ENCODE measurements around the gene INTS6L.

Gene INTS6L

DNA sequence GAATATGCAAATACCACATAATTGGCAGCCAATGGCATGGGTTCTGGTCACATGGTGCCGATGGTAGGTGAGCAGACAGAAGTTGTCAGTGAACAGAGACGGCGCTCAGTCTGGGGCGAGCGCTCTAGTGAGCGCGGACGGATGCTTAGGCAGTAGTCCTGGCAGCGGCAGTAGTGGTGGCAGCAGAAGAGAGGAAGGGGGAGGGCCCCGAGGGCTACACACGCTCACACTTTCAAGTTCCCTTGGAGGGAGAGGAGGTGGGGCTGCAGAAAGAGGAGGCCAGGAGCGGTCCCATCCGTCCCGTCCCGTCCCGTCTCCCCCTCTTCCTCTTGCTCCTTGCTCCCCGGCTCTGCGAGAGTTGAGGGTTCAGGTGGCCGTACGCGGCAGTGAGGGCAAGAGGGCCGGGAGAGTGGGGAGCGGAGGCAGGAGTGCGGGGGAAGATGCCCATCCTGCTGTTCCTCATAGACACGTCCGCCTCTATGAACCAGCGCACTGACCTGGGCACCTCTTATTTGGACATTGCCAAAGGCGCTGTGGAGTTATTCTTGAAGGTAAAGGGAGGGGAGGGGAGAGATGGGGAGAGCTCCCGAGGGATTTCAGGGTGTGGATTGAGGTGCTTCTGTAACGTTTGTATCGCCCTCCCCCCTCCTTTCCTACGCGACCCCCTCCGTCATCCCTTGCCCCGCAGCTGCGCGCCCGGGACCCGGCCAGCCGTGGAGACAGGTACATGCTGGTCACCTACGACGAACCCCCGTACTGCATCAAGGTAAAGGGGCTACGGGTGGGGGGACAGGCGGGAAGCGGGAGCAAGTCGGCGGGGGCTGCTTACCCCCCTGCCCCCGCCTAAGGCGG is at the start of gene INTS6L:
Gene INTS6L (plus strand): TSS at position 108 of the 852 bp plus-strand sequence. CDS start 333 bp downstream, at position 441.
- DNase-seq, result peak; percentile 89

DNA sequence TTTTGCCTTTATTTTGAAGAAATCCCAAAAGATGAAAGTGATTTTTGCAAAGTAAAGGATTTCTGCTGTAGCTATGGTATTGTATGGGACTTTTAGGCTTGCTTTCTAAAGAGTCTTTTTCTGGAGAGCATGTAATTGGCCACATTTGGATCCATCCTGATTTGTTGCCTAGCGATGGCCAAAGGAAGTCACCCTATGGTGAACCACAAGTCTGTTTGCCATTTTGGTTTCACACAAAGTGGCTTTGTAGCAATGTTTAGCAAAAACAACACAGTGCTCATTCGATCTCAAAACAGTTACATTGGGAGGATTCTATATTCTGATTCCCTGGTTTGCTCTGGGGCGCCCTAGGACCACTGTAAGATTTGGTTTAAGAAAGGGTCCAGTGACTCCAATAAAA is 44.1 kb upstream of the INTS6L start:
- DNase-seq, result peak; percentile 4

GRCh38 chrX:135477576-135477975 is 42.9 kb upstream of the INTS6L start:
- DNase-seq, result peak; percentile 41

- DNase-seq, result no peak
These were observed 40.4 kb upstream of the INTS6L start for GRCh38 chrX:135480076-135480475.

DNA sequence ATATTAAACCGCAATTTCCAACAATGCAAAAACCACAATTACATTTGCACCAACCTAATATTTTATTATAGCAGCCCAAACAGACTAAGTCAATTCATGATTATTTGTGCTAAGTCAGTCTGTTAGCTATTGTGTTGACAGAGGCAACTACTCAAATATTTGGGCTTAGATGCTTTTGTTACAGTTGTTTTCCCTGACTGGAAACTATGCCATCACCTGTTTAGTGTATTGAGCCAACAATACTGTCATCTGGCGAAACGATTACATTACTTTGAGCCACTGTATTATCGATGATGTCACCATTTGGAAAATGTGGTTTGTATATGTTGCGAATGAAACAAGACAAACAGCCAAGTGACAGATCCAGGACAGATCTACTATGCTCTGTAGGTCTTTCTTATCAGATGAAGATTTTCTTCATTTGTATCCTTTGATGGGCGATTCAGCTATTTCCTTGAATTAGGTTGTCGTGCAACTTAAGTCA is 38.7 kb upstream of the INTS6L start:
- DNase-seq, result no peak

- DNase-seq, result peak; percentile 19
These were observed 35.7 kb upstream of the INTS6L start for GRCh38 chrX:135484641-135485289.

DNA sequence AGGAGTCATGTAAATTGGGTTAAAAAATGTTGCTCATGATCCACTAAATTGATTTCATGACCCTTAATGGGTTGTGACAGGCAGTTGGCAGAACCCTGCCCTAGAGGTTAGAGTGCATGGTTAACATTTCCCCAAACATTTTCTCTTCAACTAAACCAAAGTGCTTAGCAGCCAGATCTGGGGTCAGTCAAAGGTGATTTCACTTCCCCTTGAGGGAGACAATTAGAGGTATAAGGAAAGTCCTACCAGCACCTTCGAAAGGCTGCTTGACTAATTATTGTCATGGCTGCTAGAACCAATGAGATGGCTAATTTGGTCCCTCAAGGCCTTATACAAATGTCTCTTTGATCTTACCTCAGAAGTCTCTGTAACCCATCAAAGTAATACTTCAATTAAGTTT is 30.9 kb upstream of the INTS6L start:
- no peak for DNase-seq

DNA sequence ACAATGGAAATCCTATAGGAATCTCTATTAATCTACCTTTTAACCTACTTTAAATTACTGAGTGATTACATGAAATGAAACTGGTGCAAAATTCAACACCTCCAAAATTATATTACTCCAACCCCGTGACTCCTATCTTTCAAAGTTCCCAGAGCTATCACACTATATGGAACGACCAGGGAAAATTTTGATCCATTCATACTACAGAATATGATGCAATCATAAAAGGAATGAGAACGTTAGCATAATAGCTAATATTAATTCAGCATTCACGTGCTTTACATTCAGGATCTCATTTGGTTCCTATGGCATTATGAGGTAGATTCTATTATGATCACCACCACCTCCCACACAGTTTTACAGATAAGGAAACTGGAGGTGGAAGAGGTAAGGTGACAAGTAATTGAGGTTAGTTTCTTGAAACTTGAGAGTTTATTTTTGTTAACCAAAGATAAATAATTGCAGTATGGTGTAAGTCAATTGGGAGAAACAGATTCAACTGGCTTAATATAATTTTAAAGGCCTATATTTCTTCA is 29.4 kb upstream of the INTS6L start:
- no peak for DNase-seq

DNA sequence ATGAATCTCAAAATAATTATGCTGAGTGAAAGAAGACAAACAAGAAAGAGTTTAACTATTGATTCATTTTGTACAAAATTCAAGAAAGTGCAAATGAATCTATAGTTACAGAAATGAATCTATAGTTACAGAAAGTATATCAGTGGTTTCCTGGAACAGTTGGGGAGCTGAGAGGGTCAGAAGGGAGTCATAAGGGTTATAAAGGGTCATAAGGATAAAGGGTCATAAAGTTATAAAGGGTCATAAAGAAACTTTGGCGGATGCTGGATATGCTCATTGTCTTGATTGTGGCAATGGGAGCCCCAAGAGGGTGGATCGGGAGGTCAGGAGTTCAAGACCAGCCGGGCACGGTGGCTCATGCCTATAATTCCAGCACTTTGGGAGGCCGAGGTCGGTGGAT is 26.0 kb upstream of the INTS6L start:
- no peak for DNase-seq

DNA sequence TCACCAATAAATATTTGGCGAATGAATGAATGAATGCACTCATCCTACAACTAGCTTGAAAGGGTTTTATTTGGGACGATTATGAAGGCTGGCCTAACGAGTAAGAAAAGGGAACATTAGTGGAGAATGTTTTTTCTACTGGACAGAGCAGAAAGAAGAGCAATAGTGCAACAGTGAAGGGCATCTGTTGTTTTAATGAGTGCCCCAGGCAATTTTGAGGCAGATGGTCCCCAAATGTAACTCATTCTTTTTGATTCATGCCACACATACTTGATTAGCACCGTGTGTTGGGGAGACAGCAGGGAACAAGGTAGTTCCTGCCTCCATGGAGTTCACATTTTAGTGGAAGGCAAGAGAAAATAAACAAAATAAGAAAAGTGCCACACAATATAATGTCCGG is 22.7 kb upstream of the INTS6L start:
- no peak for DNase-seq

DNA sequence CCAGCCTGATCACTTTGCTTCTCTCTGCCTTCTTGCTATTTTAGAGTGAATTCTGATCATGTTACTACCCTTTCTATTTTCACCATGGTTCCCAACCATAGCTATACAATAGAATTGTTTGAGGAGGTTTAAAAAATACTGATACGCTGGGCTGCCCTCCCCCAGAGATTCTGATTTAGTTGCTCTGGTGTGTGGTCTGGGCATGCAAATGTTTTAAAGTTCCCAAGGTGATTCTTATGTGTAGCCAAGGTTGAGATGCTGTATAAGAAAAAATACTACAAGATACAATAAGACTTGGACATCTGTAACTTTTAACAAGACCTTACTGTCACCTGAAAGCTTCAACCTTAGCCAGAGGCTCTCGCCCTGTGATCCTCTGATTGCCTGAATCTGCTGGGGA is 22.2 kb upstream of the INTS6L start:
- DNase-seq, result no peak

GRCh38 chrX:135505351-135505750 is 15.1 kb upstream of the INTS6L start:
- no peak for DNase-seq

- DNase-seq, result no peak
These were observed 10.6 kb upstream of the INTS6L start for GRCh38 chrX:135509885-135510284.

DNA sequence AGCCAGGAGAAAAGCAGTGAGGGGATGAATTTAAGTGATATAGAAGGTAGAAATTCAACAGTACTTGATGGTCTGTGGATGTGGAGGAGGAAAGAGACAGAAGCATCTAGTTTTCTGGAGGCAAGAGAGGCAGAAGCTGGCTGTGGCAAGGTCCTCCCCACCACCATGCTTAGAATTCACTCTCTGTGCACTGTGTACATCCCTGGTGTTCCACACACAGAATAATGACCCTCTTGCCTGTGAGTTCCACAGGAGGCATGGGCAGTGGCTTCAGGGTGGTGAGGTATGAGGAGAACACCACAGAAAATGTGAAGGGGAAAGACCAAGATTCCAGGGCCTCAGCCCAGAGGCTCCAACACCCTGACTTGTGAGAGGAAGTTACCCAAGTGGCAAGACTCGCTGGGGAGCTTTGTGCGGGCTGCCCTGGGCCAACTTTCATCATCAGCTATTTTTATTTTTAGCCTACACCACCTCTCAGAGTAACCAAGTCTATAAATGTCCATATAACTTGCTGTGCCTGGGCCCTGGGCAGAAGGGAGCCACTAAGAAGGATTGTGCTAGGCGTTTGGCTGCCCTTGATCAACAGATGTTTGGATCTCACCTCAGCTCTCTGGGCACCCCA is 7.8 kb upstream of the INTS6L start:
- DNase-seq, result no peak

DNA sequence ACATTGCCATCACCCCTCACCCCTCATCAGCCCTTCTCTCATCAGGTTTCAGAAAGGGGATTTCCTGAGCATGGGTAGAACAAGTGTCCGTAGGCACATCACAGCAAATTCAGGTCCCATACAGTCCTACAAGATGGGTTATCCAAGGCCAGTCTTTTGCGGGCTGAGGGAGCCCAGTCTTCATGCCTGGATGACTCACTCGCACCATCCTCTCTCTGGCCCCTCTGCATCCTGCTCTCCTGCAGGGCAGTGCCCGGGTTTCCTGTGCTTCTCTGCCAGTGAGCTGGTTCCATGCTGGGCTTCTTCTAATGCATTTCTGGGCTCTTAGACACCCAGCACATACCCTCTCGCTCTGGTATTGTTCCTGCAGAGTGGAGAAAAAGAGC is 7.3 kb upstream of the INTS6L start:
- no peak for DNase-seq

GRCh38 chrX:135516376-135516775 is 4.1 kb upstream of the INTS6L start:
- no peak for DNase-seq

DNA sequence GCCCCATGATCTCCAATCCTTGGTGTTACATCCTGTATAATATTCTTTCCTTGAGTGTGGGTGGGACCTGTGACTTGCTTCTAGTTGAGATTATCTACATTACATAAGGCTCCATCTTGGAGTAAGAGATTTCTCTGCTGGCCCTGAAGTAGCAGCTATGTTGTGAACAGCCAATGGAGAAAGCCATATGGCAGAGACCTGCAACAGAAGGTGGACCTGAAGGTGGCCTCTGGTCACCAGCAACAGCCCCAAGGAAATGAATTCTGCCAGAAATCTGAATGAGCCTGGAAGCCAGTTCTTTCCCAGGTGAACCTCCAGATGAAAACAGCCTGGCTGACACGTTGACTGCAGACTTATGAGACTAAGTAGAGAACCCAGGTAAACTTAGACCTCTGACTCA is 2.3 kb upstream of the INTS6L start:
- no peak for DNase-seq

DNA sequence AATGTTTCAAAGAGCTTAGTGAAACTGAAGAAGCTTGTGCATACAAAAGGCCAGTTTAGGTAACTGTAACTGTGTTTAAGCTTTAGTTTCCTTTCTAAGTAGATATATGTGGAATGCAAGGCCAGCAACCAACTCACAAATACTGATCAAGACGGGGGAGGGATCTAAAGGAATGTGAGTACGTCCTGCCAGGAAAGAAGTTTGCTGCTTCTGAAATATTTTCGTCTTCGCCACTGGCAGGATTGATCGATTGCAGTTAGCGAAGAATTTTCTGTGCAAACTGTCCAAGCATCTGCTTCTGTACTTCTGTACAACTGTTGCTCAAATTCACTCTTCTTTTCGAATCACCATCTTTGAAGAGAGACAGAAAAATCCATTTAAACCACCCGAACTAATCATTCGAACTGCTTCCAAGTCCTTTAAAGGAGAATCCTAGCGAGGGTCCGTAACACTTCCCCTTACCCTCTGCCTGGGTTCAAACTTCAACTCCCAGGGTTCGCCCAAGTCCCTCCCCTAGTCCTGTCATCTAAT is 373 bp upstream of the INTS6L start:
- no peak for DNase-seq

GRCh38 chrX:135521405-135522131 is 1.1 kb downstream of the INTS6L start:
- DNase-seq, result peak; percentile 91

DNA sequence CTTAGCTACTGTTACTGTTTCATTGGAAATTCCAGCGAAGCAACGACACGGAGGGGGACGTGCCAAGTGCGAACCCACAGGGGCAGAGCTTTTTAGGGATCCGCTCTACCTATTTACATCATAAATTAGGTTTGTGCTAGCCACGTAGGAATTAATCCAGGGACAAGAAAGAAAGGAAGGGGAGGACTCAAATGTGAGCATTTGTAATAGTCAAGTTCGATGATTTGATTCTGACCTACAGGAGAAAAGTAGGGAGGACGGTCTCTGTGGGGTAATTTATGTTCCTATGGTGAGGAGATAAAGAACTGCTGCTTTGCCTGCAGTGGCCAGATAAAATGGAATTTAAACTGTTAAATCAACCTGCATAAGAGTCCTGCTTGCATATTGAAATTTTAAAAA is 1.7 kb downstream of the INTS6L start:
- DNase-seq, result no peak

- DNase-seq, result no peak
These were observed 2.6 kb downstream of the INTS6L start for GRCh38 chrX:135522878-135523693.

- no peak for DNase-seq
These were observed 7.8 kb downstream of the INTS6L start for GRCh38 chrX:135528254-135528653.

Data from activated CD4-positive, alpha-beta T cell treated with anti-CD3 and anti-CD28 coated beads, Interleukin-2, Interleukin-6, amounts not matched to agents 100 ng/mL and 50 ng/mL, durations not matched to agents 16 hours and 8 hours (primary cell).